Central memory CD8-positive, alpha-beta T cell (primary cell): ENCODE data around the gene MAMSTR.

Experiments used
- ATAC-seq: fragments of 150-1000 bp; cut with Tn5 transposase; replicated peaks from 2 replicates; pipeline ENCODE4 v1.10.0; 2022; ENCODE audit warnings: mild to moderate bottlenecking, moderate FRiP score, moderate number of reproducible peaks; ENCODE audit not compliant: poor library complexity, severe bottlenecking; ENCODE audit errors: extremely low read depth
- DNase-seq, 2 donors: peaks; one replicate each; pipeline ENCODE4 v3.0.0; 2021; ENCODE audit warnings: low spot score in 2 of 2
- H3K27ac Mint-ChIP-seq: one replicate; pipeline ENCODE4 v1.8.0; 2022; ENCODE audit warnings: low read depth, mild to moderate bottlenecking, moderate library complexity, mixed read lengths
- H3K27me3 Mint-ChIP-seq: one replicate; pipeline ENCODE4 v1.8.0; 2022; ENCODE audit warnings: mixed read lengths
- H3K36me3 Mint-ChIP-seq: one replicate; pipeline ENCODE4 v1.8.0; 2022; ENCODE audit warnings: mild to moderate bottlenecking, moderate library complexity, mixed read lengths; ENCODE audit not compliant: insufficient read depth
- H3K4me1 Mint-ChIP-seq: one replicate; pipeline ENCODE4 v1.8.0; 2022; ENCODE audit warnings: mixed read lengths
- H3K4me3 Mint-ChIP-seq: one replicate; pipeline ENCODE4 v1.8.0; 2022; ENCODE audit warnings: mild to moderate bottlenecking, moderate library complexity, mixed read lengths
- H3K9me3 Mint-ChIP-seq: one replicate; pipeline ENCODE4 v1.8.0; 2022; ENCODE audit warnings: mixed read lengths

Gene MAMSTR

DNA sequence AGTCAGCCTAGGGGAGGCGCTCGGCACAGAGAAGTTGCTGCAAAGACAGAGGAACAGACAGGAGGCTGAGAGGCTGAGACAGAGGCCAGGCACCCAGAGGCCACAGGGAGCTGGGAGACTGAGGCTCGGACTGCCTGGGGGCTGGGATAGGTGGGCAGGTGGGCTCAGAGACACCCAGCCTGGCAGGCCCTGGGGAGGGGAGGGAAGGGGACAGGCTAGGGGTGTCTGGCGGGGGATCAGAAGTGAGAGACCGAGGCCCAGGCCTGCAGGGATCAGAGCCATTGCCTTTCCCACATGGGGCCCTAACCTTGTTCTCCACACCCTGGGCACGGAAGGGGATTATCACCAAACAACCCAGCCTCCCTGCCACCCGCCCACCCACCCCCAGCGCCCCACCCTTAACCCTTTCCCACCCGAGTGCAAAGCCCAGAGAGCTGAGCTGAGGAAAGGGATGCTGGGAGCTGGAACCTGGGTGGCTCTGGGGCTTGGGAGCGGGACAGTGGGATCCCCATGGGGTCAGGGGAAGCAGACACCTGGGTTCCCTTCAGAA is 48.0 kb downstream of the MAMSTR start:
- H3K4me3 Mint-ChIP-seq, result no peak overlapping the region
- peaks cover 7% of the 10 kb centered on the region for H3K9me3 Mint-ChIP-seq
- peaks cover 8% of the 10 kb centered on the region for H3K4me1 Mint-ChIP-seq
- DNase-seq (no peak), ATAC-seq (no peak)
- no peak overlapping the region for H3K27ac Mint-ChIP-seq
- H3K36me3 Mint-ChIP-seq, result peaks cover 6% of the 10 kb centered on the region
- H3K27me3 Mint-ChIP-seq, result no peaks in the 10 kb centered on the region

DNA sequence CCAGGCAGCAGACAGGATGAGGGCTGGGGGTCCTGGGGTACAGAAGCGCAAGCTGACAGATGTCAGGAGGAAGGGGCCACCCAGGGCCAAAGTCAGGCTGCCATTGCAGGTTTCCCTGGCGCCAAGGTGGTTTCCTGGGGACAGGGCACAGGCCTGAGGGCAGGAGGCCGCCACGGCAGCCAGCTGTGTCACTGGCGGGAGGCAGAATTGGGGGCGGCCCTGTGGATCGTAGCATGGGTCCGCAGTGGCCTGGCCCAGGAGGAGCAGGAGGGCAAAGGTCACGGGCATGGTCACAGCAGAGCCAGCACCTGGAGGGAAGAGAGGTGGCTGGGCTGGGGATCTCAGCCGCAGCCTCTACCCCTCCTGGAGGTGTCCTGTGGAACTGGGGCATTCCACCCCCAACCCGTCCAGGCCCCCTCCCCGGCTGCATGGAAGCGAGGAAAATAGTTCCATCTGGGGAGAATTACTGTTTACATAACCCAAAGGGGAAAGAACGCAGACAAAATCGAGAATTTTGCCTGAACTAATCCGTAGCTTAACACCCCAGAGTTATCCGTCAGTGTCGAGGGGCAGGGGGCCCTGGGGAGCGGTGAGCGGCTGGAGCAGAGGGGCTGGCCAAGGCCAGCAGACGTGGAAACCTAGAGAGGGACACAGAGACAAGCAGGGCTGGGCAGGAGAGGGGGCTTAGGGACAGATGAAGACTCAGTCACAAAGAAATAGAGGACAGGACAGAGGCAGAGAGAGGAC is 48.7 kb downstream of the MAMSTR start:
- H3K27ac Mint-ChIP-seq, result no peak overlapping the region
- H3K4me1 Mint-ChIP-seq, result peaks cover 8% of the 10 kb centered on the region
- ATAC-seq, result no peak
- no peak for DNase-seq
- no peak overlapping the region for H3K4me3 Mint-ChIP-seq
- peaks cover 7% of the 10 kb centered on the region for H3K9me3 Mint-ChIP-seq
- peaks cover 6% of the 10 kb centered on the region for H3K36me3 Mint-ChIP-seq
- H3K27me3 Mint-ChIP-seq, result no peaks in the 10 kb centered on the region

DNA sequence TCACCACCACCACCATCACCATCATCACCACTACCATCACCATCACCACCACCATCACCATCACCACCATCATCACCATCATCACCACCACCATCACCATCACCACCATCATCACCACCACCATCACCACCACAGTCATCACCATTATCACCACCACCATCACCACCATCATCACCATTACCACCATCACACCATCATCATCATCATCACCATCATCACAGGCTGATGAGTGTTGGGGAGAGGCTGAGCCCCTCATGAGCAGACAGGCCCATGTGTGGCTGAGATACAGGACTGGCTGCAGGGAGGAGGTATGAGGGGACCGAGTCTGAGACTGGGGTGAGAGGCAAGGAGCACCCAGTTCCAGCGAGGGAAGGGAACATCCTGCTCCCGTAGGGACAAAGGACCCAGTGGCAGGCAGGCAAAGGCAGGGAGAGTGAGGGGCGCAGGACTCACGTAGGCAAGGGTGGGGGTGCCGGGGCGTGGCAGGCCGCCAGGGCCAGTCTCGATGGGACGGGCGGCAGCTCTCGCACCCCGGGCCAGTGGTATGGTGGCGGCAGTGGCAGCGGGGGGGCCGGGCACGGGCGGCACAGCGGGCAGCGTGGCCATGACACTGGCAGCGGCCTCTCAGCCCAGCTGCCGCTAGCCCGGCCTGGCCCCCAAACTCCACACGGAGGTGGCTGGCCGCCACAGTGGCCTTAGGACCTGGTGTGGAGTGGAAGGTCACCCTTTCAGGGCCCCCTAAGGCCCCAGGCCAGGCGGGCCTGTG is 49.4 kb downstream of the MAMSTR start:
- peaks cover 6% of the 10 kb centered on the region for H3K36me3 Mint-ChIP-seq

DNA sequence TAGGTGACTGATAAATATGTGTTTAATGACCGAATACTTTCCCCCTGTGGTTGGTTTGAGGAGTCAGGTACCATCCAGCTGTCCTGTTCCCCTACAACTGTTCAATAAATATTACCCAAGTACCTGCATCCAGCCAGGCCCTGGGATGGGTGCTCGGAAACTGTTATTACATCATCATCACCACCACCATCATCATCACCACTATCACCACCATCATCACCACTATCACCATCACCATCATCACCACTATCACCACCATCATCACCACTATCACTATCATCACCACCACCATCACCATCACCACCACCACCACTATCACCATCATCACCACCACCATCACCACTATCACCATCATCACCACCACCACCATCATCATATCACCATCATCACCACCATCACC is 50.8 kb downstream of the MAMSTR start:
- no peak for ATAC-seq
- H3K36me3 Mint-ChIP-seq, result peaks cover 6% of the 10 kb centered on the region
- H3K4me3 Mint-ChIP-seq, result no peak overlapping the region
- no peaks in the 10 kb centered on the region for H3K27me3 Mint-ChIP-seq
- peaks cover 7% of the 10 kb centered on the region for H3K9me3 Mint-ChIP-seq
- H3K4me1 Mint-ChIP-seq, result no peaks in the 10 kb centered on the region
- H3K27ac Mint-ChIP-seq, result no peak overlapping the region
- no peak for DNase-seq

More for the DNA sequence above, 49.4 kb downstream of the MAMSTR start:
- no peak overlapping the region for H3K27ac Mint-ChIP-seq
- H3K4me3 Mint-ChIP-seq, result no peak overlapping the region
- H3K27me3 Mint-ChIP-seq, result no peaks in the 10 kb centered on the region
- ATAC-seq (no peak), DNase-seq (no peak)
- peaks cover 7% of the 10 kb centered on the region for H3K9me3 Mint-ChIP-seq
- H3K4me1 Mint-ChIP-seq, result peaks cover 2% of the 10 kb centered on the region

DNA sequence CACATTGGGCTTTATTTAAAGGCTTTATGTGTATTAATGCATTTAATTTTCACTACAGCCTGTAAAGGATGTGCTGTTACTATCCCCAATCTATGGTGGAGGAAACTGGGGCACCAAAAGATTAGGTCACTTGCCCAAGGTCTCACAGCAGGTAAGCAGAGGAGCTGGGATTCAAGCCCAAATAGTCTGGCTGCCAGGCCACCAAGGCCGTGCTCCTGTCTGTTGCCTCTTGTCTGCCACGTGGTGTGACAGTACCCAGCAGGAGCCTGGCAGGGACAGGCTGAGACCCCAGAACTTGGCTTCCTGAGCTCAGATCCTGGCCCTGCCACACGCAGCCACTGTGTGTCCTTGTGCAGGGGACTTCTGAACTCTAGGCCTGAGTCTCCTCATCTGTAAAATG is 51.2 kb downstream of the MAMSTR start:
- DNase-seq, result no peak
- H3K27me3 Mint-ChIP-seq, result no peaks in the 10 kb centered on the region
- H3K36me3 Mint-ChIP-seq, result peaks cover 6% of the 10 kb centered on the region
- no peak overlapping the region for H3K27ac Mint-ChIP-seq
- H3K4me3 Mint-ChIP-seq, result no peak overlapping the region
- H3K4me1 Mint-ChIP-seq, result no peaks in the 10 kb centered on the region
- peaks cover 7% of the 10 kb centered on the region for H3K9me3 Mint-ChIP-seq
- no peak for ATAC-seq

DNA sequence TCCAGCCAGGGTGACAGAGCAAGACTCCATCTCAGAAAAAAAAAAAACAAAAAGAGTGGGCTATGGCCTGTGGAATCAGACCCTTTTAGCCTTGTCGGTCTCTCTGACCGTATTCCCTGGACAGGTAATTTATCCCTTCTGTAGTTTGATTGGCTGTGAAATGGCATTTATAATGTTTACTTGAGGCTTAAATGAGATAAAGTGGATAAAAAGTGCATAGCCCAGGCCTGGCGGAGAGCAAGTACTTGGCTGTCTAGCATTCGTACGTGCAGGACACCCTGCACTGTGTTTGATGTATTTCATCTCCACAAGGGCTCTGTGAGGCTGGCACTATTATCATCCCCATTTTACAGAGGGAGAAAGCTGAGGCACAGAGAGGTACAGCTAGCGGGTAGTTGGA is 53.7 kb downstream of the MAMSTR start:
- ATAC-seq, result no peak
- peaks cover 7% of the 10 kb centered on the region for H3K9me3 Mint-ChIP-seq

DNA sequence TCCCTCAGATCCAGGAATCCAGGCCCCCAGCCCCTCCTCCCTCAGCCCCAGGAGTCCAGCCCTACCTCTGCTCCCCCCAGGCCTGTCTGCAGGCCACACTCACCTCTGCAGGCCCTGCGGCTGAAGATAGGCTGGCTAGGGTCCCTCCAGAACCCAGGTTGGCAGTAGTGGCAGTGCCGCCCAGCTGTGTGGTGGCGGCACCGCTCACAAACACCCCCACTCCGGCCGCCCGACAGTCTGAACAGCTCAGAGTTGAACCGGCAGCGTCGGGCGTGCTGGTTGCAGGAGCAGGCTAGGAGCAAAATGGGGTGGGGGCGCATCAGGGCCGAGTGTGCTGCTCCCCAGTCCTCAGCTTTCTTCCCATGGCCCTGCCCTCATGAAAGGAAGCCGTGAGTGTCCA is 55.0 kb downstream of the MAMSTR start:
- peaks cover 7% of the 10 kb centered on the region for H3K4me1 Mint-ChIP-seq

More for the DNA sequence above, 53.7 kb downstream of the MAMSTR start:
- no peak overlapping the region for H3K4me3 Mint-ChIP-seq
- H3K27ac Mint-ChIP-seq, result no peak overlapping the region
- peaks cover 5% of the 10 kb centered on the region for H3K4me1 Mint-ChIP-seq
- no peak for DNase-seq
- no peaks in the 10 kb centered on the region for H3K27me3 Mint-ChIP-seq
- peaks cover 9% of the 10 kb centered on the region for H3K36me3 Mint-ChIP-seq

DNA sequence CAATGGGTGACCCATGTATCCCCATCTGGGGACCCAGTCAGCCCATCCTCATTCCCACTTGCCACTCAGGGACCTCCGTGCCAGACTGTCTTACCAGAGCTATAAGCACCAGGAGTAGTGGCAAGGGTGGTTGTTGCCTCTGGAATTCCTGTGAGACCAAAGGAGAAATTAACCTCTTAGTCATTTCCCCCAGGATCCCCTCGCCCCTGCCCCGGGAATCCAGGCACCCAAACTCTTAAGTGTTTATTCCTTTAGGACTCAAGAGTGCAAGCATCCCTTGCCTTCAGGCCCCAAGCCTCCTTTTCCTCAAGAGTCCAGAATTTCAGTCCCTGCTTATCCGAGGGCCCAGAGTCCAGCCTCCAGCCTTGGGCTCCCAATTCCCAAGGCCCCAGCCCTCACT is 55.9 kb downstream of the MAMSTR start:
- no peak overlapping the region for H3K27ac Mint-ChIP-seq
- peaks cover 4% of the 10 kb centered on the region for H3K36me3 Mint-ChIP-seq
- H3K27me3 Mint-ChIP-seq, result no peaks in the 10 kb centered on the region
- no peak overlapping the region for H3K4me3 Mint-ChIP-seq
- H3K9me3 Mint-ChIP-seq, result no peaks in the 10 kb centered on the region
- ATAC-seq (no peak), DNase-seq (no peak)
- peaks cover 7% of the 10 kb centered on the region for H3K4me1 Mint-ChIP-seq

More for the DNA sequence above, 55.0 kb downstream of the MAMSTR start:
- no peak for ATAC-seq
- Mint-ChIP-seq H3K27ac (no peak overlapping the region), H3K36me3 (peaks cover 5% of the 10 kb centered on the region), H3K9me3 (peaks cover under 1% of the 10 kb centered on the region), H3K27me3 (no peaks in the 10 kb centered on the region), H3K4me3 (no peak overlapping the region)
- DNase-seq, result no peak
